HepG2 (cell line): ENCODE data around the gene PPEF2. TPM values are rescaled to one million over a fixed set of nuclear protein-coding genes. Genes with fewer than 3 reads are reported as not detected.

Experiments
- ATAC-seq: fragments of 200-7000 bp; cut with Tn5 transposase; 3 replicates; pipeline ENCODE4 v1.9.1; 2020; ENCODE audit warnings: mild to moderate bottlenecking, moderate library complexity
- BruUV-seq: library from RNA; stranded (reverse); fragments of 400-500 nt; replicated peaks from 2 replicates; lab custom pipeline; 2021; lab: Mats Ljungman, UMichigan
- CTCF ChIA-PET: fragments of 300-600 bp; formaldehyde crosslinking; extraction: SDS; loops from one replicate; lab custom pipeline; 2021; ENCODE audit warnings: low total read pairs, inconsistent platforms, low intra/inter-chr PET ratio; lab: Yijun Ruan, JAX
- POLR2A ChIA-PET: fragments of 350-600 bp; sonication (Branson Sonifier 250); formaldehyde crosslinking; loops from one replicate; lab custom pipeline; 2020; ENCODE audit warnings: antibody characterized with exemption, inconsistent platforms; lab: Yijun Ruan, JAX
- DNase-seq: peaks from one replicate; pipeline ENCODE4 v3.0.0-alpha.2; 2015; ENCODE audit warnings: low spot score
- FAIRE-seq: peaks from 3 replicates; lab custom pipeline; 2011; peaks lifted over from hg19 to GRCh38; lab: Jason Lieb, UNC
- H2AFZ ChIP-seq: one replicate; pipeline ENCODE4 v1.6.1; 2011; ENCODE audit warnings: low read length, inconsistent platforms
- H3K27ac ChIP-seq: fragments of 300-600 bp; 3 replicates; pipeline ENCODE4 v1.8.0; 2011; ENCODE audit warnings: mixed run types, mild to moderate bottlenecking, mixed read lengths, low read length, inconsistent platforms; ENCODE audit not compliant: insufficient read depth; ENCODE audit errors: extremely low read length
- H3K27me3 ChIP-seq, 2 experiments: fragments of 200-600 bp in 1 of 2; 2 replicates in 1 of 2; 3 replicates in 1 of 2; pipeline versions ENCODE4 v1.6.0 to v1.8.0; 2011; ENCODE audit warnings: low read length in 2 of 2, mild to moderate bottlenecking in 2 of 2, moderate library complexity in 2 of 2, inconsistent platforms in 1 of 2; ENCODE audit not compliant: insufficient read depth in 2 of 2, control insufficient read depth in 1 of 2
- H3K36me3 ChIP-seq, 2 experiments: fragments of 200-600 bp in 1 of 2; replicated peaks in 1 of 2; 2 replicates in 1 of 2; 3 replicates in 1 of 2; pipeline versions ENCODE4 v1.5.1 to v1.8.0; 2011; ENCODE audit warnings: low read length in 2 of 2, inconsistent platforms in 1 of 2; ENCODE audit not compliant: insufficient read depth in 2 of 2, control insufficient read depth in 1 of 2
- H3K4me1 ChIP-seq: 2 replicates; pipeline ENCODE4 v1.5.1; 2012; ENCODE audit warnings: low read length, inconsistent platforms; ENCODE audit not compliant: insufficient read depth
- H3K4me2 ChIP-seq: 2 replicates; pipeline ENCODE4 v1.6.0; 2011; ENCODE audit warnings: low read depth, low read length, inconsistent platforms
- H3K4me3 ChIP-seq, 3 experiments: fragments of 200-600 bp in 1 of 3; sonication (generic), shearing (Covaris generic) in 1 of 3; replicated peaks in 1 of 3; 2 replicates each; pipeline ENCODE4 v1.5.1; 2011 to 2016; ENCODE audit warnings: low read length in 3 of 3, inconsistent platforms in 2 of 3, low read depth in 2 of 3, mild to moderate bottlenecking in 2 of 3, control low read depth in 1 of 3, mixed read lengths in 1 of 3; ENCODE audit not compliant: insufficient read depth in 1 of 3
- H3K79me2 ChIP-seq: one replicate; pipeline ENCODE4 v1.6.1; 2011; ENCODE audit warnings: low read length, inconsistent platforms; ENCODE audit not compliant: insufficient read depth
- H3K9ac ChIP-seq: 2 replicates; pipeline ENCODE4 v1.6.0; 2011; ENCODE audit warnings: mild to moderate bottlenecking, low read depth, low read length, inconsistent platforms; ENCODE audit not compliant: insufficient read depth
- H3K9me3 ChIP-seq: 2 replicates; pipeline ENCODE4 v1.5.1; 2012; ENCODE audit warnings: mild to moderate bottlenecking, low read length
- H4K20me1 ChIP-seq: 2 replicates; pipeline ENCODE4 v1.6.0; 2011; ENCODE audit warnings: inconsistent platforms, mild to moderate bottlenecking, low read length, moderate library complexity; ENCODE audit not compliant: insufficient read depth
- NFYC ChIP-seq: IDR thresholded peaks from 2 replicates; pipeline ENCODE4 v1.6.1; 2016; ENCODE audit warnings: missing genetic modification reagents, missing compliant biosample characterization
- SNAI1 ChIP-seq: sonication (generic); formaldehyde crosslinking; IDR thresholded peaks from 2 replicates; pipeline ENCODE4 v1.5.0; 2020; ENCODE audit warnings: mild to moderate bottlenecking, missing genetic modification reagents, borderline replicate concordance
- SOX5 ChIP-seq: IDR thresholded peaks from 2 replicates; pipeline ENCODE4 v1.6.1; 2016; ENCODE audit warnings: borderline replicate concordance
- THYN1 ChIP-seq: sonication (generic); formaldehyde crosslinking; IDR thresholded peaks from 2 replicates; pipeline ENCODE4 v1.8.1; 2023; ENCODE audit warnings: low read depth, mild to moderate bottlenecking, moderate library complexity, missing genetic modification reagents, borderline replicate concordance
- ZNF333 ChIP-seq: sonication (generic); formaldehyde crosslinking; IDR thresholded peaks from 2 replicates; pipeline ENCODE4 v1.4.0; 2020; ENCODE audit warnings: mild to moderate bottlenecking, missing genetic modification reagents, borderline replicate concordance
- WGBS: methylation state at CpG from one replicate; pipeline ENCODE4 v1.1.6; 2017; ENCODE audit warnings: low lambda C conversion rate; 5-methylcytosine and 5-hydroxymethylcytosine counted together
- in situ Hi-C: cut with HindIII; loops from 2 replicates; pipeline ENCODE4 v1.10.0; 2017; ENCODE audit warnings: low pct_unique_long_range_greater_than_20kb; ENCODE audit not compliant: extremely low pct_ligation_motif_present
- intact Hi-C: fragments of 100-400 bp; cut with micrococcal nuclease; formaldehyde crosslinking; loops from one replicate; pipeline ENCODE4 v1.10.0; 2022; ENCODE audit not compliant: unreplicated experiment
- polyA plus RNA-seq, 8 experiments: library from polyadenylated mRNA; depleted of rRNA in 3 of 8; stranded (reverse) in 7 of 8; unstranded in 1 of 8; fragments of >200 nt; fragmentation: Illumina TruSeq in 4 of 8; extraction: Trizol in 4 of 8; gene quantifications; 2 replicates each; pipeline versions ENCODE4 v1.2.1 to v1.2.3, GENCODE V29; 2011 to 2016; ENCODE audit warnings: low read depth in 4 of 8, missing spikeins in 1 of 8, mixed read lengths in 1 of 8; ENCODE audit not compliant: insufficient read depth in 1 of 8
- total RNA-seq, 5 experiments: library from RNA; depleted of rRNA; stranded (reverse); fragments of >200 nt; fragmentation: Illumina TruSeq; extraction: Trizol; gene quantifications; 2 replicates each; pipeline ENCODE4 v1.2.3, GENCODE V29; 2016; ENCODE audit warnings: low read depth in 1 of 5
- TF ChIP-seq, protein P1 (sequence below): sonication (generic); formaldehyde crosslinking; conservative IDR thresholded peaks from 2 replicates; pipeline ENCODE4 v1.8.0; 2022; ENCODE audit warnings: mild to moderate bottlenecking, moderate library complexity, missing genetic modification reagents
- TF ChIP-seq, protein P2 (sequence below): sonication (generic); formaldehyde crosslinking; IDR thresholded peaks from 2 replicates; pipeline ENCODE4 v1.5.1; 2020; ENCODE audit warnings: missing genetic modification reagents, mild to moderate bottlenecking, borderline replicate concordance

Gene PPEF2
- total and polyA plus RNA-seq, 2 of the 13 experiments (the other 11 are each of a cell fraction or from before 2014, with no cell fraction given), result 0.01 TPM; not detected in 1

DNA sequence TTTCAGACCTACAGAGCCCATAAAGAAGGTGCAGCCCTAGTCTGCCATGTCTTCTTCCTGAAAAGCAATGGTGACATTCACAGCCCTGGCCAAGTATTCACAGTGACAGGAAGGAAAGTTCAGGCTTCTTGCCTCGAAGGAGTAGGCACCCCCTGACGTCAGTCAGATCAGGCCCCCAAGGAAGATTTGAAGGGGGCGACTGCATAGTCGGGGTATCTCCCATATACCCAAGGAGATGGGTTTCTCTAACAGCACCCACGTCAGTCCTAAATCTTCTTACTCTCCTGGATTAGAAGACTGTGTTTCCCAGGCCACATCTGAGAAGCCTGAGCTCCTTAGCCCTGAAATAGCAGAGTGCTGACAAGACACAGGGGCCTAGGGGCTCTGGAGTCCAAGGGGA is at the start of gene PPEF2 (continued):
- TF ChIP-seq SNAI1 (CRISPR knock-in tag), result no peak

DNA sequence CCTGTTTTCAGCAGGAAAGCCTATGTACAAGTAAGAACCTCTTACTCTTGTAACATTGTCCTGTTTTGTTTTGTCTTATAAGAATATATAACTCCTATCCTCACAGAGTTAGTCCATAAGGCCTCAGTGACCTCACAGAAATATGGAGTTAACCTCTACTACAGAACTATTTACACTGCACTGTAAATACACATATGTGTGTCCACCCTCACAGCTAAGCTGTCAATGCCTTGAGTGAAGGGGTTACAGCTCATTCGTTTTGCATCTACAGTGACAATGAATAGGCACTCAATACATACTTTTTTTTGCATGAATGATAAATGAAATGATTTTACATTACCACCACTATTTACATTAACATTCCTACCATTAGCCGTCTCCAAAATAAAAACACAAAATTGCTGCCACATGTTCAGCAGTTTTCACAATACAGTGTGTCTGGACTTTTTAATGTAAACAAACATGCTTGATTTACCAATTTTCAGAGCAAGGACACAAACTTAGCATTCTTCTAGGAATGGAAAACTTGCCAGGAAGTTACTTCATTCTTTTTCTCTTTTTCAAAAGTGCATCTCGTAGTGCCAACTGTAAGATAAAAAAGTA is 48.1 kb upstream of the PPEF2 start:
- CTCF ChIA-PET, result no interaction called here
- no TSS peak for BruUV-seq
- no peak for ATAC-seq

More for the DNA sequence above, 48.1 kb upstream of the PPEF2 start:
- Histone ChIP-seq H2AFZ (no peak overlapping the region), H3K4me2 (no peak overlapping the region), H3K4me1 (peaks cover 6% of the 10 kb centered on the region; the same call in 1 of the 2 replicates), H3K27ac (no peak overlapping the region), H3K4me3 (no peak overlapping the region), H3K36me3 (peaks cover 6 to 54% of the 10 kb centered on the region in 2 experiments), H3K9ac (no peak overlapping the region), H3K79me2 (no peaks in the 10 kb centered on the region), H4K20me1 (no peaks in the 10 kb centered on the region), H3K9me3 (no peaks in the 10 kb centered on the region), H3K27me3 (no peaks in the 10 kb centered on the region)
- intact Hi-C loops (no loop called here), in situ Hi-C loops (no loop called here)
- POLR2A ChIA-PET, result no interaction called here
- TF ChIP-seq, protein P1, sequence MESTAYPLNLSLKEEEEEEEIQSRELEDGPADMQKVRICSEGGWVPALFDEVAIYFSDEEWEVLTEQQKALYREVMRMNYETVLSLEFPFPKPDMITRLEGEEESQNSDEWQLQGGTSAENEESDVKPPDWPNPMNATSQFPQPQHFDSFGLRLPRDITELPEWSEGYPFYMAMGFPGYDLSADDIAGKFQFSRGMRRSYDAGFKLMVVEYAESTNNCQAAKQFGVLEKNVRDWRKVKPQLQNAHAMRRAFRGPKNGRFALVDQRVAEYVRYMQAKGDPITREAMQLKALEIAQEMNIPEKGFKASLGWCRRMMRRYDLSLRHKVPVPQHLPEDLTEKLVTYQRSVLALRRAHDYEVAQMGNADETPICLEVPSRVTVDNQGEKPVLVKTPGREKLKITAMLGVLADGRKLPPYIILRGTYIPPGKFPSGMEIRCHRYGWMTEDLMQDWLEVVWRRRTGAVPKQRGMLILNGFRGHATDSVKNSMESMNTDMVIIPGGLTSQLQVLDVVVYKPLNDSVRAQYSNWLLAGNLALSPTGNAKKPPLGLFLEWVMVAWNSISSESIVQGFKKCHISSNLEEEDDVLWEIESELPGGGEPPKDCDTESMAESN (CRISPR knock-in tag), result no peak
- no peak for TF ChIP-seq THYN1 (CRISPR knock-in tag)
- no peak for TF ChIP-seq SOX5 (CRISPR knock-in tag)
- no peak for TF ChIP-seq NFYC (CRISPR knock-in tag)
- TF ChIP-seq, protein P2, sequence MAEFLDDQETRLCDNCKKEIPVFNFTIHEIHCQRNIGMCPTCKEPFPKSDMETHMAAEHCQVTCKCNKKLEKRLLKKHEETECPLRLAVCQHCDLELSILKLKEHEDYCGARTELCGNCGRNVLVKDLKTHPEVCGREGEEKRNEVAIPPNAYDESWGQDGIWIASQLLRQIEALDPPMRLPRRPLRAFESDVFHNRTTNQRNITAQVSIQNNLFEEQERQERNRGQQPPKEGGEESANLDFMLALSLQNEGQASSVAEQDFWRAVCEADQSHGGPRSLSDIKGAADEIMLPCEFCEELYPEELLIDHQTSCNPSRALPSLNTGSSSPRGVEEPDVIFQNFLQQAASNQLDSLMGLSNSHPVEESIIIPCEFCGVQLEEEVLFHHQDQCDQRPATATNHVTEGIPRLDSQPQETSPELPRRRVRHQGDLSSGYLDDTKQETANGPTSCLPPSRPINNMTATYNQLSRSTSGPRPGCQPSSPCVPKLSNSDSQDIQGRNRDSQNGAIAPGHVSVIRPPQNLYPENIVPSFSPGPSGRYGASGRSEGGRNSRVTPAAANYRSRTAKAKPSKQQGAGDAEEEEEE (CRISPR knock-in tag), result no peak
- no peak for TF ChIP-seq ZNF333 (CRISPR knock-in tag)
- FAIRE-seq (no peak), DNase-seq (no peak)
- WGBS, result 94% methylated on average over 3 of the region's 3 CpGs
